Peyer's patch (tissue), 4 donors: Measurements from ENCODE around the gene KHK. TPM values are rescaled to one million over a fixed set of nuclear protein-coding genes. Genes with fewer than 3 reads are reported as not detected.

Source experiments
- DNase-seq, 3 donors: peaks; one replicate each; pipeline ENCODE4 v3.0.0-alpha.2; 2017 to 2019
- H3K27ac ChIP-seq, 4 donors: fragments of 200-600 bp; sonication (generic); one replicate each; pipeline ENCODE4 v1.5.1; 2016 to 2019
- H3K27me3 ChIP-seq, 2 donors: fragments of 200-600 bp; sonication (generic); one replicate each; pipeline ENCODE4 v1.5.1; 2019
- H3K36me3 ChIP-seq, 3 donors: fragments of 200-600 bp; sonication (generic); one replicate each; pipeline ENCODE4 v1.5.1; 2016 to 2019
- H3K4me1 ChIP-seq, 4 donors: fragments of 200-600 bp; sonication (generic); one replicate each; pipeline ENCODE4 v1.5.1; 2016 to 2019
- H3K4me3 ChIP-seq, 4 donors: fragments of 200-600 bp; sonication (generic); 1 replicate in 3 of 4; 2 replicates in 1 of 4; pipeline ENCODE4 v1.5.1; 2016 to 2019; ENCODE audit warnings: mild to moderate bottlenecking in 1 of 4
- H3K9me3 ChIP-seq, 4 donors: fragments of 200-600 bp; sonication (generic); one replicate each; pipeline ENCODE4 v1.5.1; 2016 to 2019; ENCODE audit warnings: mild to moderate bottlenecking in 1 of 4
- POLR2A ChIP-seq, 2 donors: fragments of 450-650 bp; IDR thresholded peaks; one replicate each; pipeline ENCODE4 v1.5.1; 2017; ENCODE audit warnings: antibody characterized with exemption in 2 of 2, mild to moderate bottlenecking in 2 of 2, moderate library complexity in 2 of 2
- total RNA-seq, 4 donors: library from RNA; depleted of rRNA; stranded (reverse); fragments of >200 nt; gene quantifications; one replicate each; pipeline ENCODE4 v1.1.0, GENCODE V29; 2016
- TF ChIP-seq, protein P1 (sequence below), 6 experiments: fragments of 450-650 bp in 4 of 6; fragments of 200-600 bp in 2 of 6; sonication (generic) in 1 of 6; IDR thresholded peaks; one replicate each; pipeline ENCODE4 v1.5.1; 2017 to 2019; ENCODE audit warnings: antibody characterized with exemption in 6 of 6, mild to moderate bottlenecking in 3 of 6, moderate library complexity in 1 of 6

KHK gene
- total RNA-seq, 4 donors from 2014 or later = 40.4 to 576 (median 435) TPM

DNA sequence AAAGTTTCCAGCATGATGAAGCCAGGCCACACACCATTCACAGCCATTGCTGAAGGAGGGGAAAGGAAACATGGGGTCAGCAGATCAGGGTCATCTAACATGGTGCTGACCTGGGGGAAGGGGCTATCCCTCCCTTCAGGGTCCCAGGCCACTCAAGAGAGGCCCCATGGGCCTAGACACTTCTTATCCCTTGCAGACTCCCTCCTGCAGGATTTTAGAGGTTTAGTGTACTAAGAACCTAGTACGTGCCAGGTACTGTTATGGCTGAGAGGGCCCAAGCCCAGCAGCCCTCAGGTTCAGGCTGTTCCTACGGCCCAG, 8.8 kb downstream of the KHK start:
- H3K27ac ChIP-seq = peak overlapping the region in 2 of 4 donors; percentile 86 to 96
- peaks cover 0 to 37% (median 0%) of the 10 kb centered on the region in 3 donors for H3K36me3 ChIP-seq
- no peak for DNase-seq
- TF ChIP-seq, protein P1, sequence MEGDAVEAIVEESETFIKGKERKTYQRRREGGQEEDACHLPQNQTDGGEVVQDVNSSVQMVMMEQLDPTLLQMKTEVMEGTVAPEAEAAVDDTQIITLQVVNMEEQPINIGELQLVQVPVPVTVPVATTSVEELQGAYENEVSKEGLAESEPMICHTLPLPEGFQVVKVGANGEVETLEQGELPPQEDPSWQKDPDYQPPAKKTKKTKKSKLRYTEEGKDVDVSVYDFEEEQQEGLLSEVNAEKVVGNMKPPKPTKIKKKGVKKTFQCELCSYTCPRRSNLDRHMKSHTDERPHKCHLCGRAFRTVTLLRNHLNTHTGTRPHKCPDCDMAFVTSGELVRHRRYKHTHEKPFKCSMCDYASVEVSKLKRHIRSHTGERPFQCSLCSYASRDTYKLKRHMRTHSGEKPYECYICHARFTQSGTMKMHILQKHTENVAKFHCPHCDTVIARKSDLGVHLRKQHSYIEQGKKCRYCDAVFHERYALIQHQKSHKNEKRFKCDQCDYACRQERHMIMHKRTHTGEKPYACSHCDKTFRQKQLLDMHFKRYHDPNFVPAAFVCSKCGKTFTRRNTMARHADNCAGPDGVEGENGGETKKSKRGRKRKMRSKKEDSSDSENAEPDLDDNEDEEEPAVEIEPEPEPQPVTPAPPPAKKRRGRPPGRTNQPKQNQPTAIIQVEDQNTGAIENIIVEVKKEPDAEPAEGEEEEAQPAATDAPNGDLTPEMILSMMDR (IDR thresholded peaks at IDR 0.05) = no peak
- no peak for TF ChIP-seq POLR2A (IDR thresholded peaks at IDR 0.05)
- no peaks in the 10 kb centered on the region for H3K27me3 ChIP-seq
- H3K4me3 ChIP-seq = peak overlapping the region in 2 of 4 donors; percentile 3 to 4
- H3K4me1 ChIP-seq = peaks cover 0 to 38% (median 8%) of the 10 kb centered on the region in 4 donors
- no peaks in the 10 kb centered on the region for H3K9me3 ChIP-seq

DNA sequence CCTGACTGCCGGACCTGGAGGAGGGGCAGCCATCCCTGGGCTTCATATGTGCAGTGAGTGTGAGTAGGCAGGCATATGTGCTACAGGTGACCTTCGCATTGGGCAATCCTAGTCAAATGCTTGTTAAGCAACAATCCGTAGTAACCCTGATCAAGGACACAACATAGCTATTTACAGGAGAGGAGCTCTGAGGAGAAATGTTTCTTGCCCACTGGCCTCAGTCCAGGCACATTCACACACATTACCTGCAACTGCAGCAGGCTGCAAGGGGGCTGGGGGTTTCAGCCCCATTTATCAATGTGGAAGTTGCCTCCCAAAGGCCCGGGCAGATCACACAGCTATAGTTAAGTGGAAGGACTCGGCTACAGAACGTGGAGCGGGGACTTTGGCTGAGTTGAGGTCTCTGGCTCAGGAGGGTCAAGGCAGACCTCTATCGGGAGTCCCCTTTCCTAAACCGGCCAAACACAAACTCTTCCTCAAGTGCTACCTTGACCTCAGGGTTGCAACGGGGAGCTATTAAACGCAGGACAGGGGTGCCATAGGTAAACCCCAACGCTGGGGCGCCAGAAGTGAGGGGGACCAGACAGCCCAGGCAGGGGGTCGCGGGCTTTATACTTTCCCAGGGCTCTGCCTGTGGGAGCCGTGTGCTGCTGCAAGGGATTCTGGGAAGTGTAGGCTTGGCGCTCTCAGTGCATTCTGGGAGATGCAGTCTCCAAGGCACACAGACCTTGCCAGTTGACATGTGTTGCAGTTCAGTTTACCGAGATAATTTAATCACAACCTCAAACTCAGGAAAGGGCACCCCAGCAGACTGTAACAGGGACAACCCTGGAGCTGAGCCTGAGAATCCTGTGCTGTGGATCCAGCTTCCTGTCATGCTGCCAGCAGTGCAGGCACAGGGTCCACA, 9.4 kb downstream of the KHK start:
- peak in 1 of 2 donors; percentile 27 for TF ChIP-seq POLR2A (IDR thresholded peaks at IDR 0.05)
- TF ChIP-seq, protein P1 (IDR thresholded peaks at IDR 0.05) = no peak
- Histone ChIP-seq H3K4me3 (peak overlapping the region in 3 of 4 donors; percentile 18 to 39 (median 37)), H3K27me3 (no peaks in the 10 kb centered on the region), H3K36me3 (peaks cover 0 to 42% (median 0%) of the 10 kb centered on the region in 3 donors), H3K27ac (peak overlapping the region in 2 of 4 donors; percentile 86 to 96), H3K4me1 (peaks cover 0 to 38% (median 8%) of the 10 kb centered on the region in 4 donors), H3K9me3 (no peaks in the 10 kb centered on the region)
- DNase-seq = peak in 2 of 3 donors; percentile 56 to 73

DNA sequence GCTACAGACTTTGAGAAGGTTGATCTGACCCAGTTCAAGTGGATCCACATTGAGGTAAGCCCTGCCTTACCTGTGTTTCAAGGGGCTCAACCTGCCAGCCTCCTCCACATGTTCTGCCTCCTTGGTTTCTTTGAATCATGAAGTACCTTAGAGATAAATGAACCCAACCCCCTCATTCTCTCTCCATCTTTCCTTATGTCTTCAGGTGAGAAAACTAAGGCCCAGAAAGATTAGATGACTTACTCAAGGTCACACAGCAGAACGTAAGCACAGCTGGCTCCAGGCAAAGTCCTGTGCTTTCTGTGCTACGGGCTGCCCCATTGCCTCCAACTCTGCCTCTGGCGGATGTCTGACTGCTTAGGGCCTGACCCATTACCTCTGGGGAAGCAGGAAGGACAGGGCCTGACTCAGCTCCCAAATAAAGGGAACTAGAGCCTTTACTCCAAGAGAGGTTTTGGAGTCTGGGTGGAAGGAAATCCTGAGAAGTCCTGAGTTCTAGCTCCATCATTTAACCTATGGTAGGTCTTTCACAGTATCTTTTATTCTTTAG, 10.3 kb downstream of the KHK start:
- no peaks in the 10 kb centered on the region for H3K9me3 ChIP-seq
- peak overlapping the region in 2 of 4 donors; percentile 53 to 86 for H3K27ac ChIP-seq
- TF ChIP-seq, protein P1 (IDR thresholded peaks at IDR 0.05) = no peak
- TF ChIP-seq POLR2A (IDR thresholded peaks at IDR 0.05) = no peak
- peaks cover 0 to 42% (median 0%) of the 10 kb centered on the region in 3 donors for H3K36me3 ChIP-seq
- no peak overlapping the region for H3K4me3 ChIP-seq
- peaks cover 0 to 38% (median 8%) of the 10 kb centered on the region in 4 donors for H3K4me1 ChIP-seq
- no peaks in the 10 kb centered on the region for H3K27me3 ChIP-seq
- DNase-seq = no peak

DNA sequence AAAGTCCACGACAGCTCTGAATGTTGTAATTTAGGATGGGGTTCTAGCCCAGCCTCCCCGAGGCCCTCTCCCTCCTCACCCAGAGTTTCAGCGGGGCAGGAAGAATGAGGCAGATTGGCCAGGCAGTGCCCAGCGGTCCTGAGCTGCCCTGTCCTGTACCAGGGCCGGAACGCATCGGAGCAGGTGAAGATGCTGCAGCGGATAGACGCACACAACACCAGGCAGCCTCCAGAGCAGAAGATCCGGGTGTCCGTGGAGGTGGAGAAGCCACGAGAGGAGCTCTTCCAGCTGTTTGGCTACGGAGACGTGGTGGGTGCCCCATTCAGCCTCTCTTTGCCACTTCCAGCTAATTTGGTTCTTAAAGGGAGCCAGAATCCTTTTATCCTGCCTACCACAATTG, 10.8 kb downstream of the KHK start:
- Histone ChIP-seq H3K9me3 (no peaks in the 10 kb centered on the region), H3K27ac (no peak overlapping the region), H3K4me3 (no peak overlapping the region), H3K27me3 (no peaks in the 10 kb centered on the region), H3K4me1 (peaks cover 0 to 33% (median 6%) of the 10 kb centered on the region in 4 donors), H3K36me3 (peaks cover 0 to 42% (median 0%) of the 10 kb centered on the region in 3 donors)
- TF ChIP-seq, protein P1 (IDR thresholded peaks at IDR 0.05) = no peak
- TF ChIP-seq POLR2A (IDR thresholded peaks at IDR 0.05) = no peak
- no peak for DNase-seq

DNA sequence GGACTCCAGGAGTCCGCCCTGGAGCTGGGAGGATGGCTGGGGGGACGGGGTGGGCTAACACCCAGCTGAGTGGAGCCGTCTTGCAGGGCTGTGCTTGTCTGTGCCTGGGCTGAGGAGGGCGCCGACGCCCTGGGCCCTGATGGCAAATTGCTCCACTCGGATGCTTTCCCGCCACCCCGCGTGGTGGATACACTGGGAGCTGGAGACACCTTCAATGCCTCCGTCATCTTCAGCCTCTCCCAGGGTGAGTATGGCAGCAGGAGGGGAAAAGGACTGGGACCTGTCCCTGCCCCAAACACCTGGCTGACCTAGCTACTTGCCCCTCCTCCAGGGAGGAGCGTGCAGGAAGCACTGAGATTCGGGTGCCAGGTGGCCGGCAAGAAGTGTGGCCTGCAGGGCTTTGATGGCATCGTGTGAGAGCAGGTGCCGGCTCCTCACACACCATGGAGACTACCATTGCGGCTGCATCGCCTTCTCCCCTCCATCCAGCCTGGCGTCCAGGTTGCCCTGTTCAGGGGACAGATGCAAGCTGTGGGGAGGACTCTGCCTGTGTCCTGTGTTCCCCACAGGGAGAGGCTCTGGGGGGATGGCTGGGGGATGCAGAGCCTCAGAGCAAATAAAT, 12.9 kb downstream of the KHK start:
- Histone ChIP-seq H3K27ac (no peak overlapping the region), H3K27me3 (no peaks in the 10 kb centered on the region), H3K4me3 (no peak overlapping the region), H3K9me3 (no peaks in the 10 kb centered on the region), H3K4me1 (peaks cover 0 to 21% (median 2%) of the 10 kb centered on the region in 4 donors), H3K36me3 (peaks cover 0 to 42% (median 0%) of the 10 kb centered on the region in 3 donors)
- no peak for TF ChIP-seq POLR2A (IDR thresholded peaks at IDR 0.05)
- TF ChIP-seq, protein P1 (IDR thresholded peaks at IDR 0.05) = no peak
- no peak for DNase-seq
